CD4-positive, alpha-beta T cell treated with Interferon gamma for 1 hour (primary cell): ENCODE results near the gene TRMU.
"Not testable (repeated sequence)": the region's sequence is repeated elsewhere in the genome, so short reads cannot be mapped to it uniquely, and the experiment has no call there.

Source experiments
- DNase-seq: peaks from one replicate; pipeline ENCODE4 v3.0.0-alpha.2; 2020

The TRMU gene

DNA sequence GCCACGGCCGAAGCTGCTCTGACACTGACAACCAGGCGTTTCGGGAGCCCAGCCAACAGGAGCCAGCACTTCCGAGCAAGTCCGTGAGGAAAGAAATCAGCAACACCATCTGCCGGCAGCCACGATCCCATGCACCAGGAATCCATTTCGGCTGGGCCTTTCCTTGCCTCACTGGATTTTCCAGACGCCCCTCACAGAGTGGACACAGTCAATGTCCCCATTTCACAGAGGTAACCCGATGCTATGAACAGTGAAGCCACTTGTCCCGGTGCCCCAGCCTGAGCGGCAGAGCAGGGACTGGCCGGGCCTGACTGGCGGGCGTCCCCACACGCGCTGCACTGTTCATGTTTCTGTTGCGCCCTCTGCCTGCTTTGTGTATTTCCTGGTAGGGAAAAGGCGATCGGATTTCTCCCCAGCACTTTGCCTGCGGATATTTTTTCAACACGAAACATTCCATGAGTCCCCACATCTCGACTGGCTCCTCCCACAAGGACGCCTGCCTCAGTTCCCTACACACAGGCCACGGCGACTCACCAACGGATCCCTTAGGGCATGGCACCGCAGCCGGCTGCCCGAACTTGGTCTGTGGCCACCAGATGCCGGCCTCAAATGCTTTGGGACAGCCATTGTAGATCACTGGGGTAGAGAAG is 55.3 kb downstream of the TRMU start:
- no peak for DNase-seq

DNA sequence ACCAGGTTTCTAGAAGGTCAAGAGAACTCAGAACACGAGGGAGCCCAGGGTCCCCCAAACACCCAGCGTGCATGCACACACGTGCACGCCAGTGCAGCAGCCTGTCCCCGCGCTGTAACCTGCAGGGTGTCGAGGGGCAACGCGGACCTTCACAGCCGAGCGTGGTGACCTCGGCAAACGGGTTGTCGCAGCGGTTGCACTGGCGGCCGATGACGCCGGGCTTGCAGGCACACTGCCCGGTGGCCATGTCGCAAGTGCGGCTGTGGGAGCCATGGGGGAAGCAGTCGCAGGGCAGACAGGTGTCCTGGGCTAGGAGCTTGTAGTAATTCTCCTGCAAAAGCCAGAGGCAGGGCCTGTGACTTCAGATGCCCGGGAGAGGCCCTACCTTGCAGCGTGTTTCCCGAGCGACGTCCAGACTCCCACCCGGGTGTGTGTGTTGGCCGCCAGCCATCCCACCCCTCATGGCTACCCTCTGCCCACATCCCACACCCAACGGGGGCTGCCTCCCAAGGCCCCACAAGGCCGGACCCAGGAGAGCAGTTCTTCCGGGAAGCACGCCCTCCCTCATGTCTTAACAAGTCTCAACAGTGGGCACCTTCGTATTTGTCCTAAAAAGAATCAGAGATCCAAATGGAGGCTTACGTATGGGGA is 56.1 kb downstream of the TRMU start:
- no peak for DNase-seq

DNA sequence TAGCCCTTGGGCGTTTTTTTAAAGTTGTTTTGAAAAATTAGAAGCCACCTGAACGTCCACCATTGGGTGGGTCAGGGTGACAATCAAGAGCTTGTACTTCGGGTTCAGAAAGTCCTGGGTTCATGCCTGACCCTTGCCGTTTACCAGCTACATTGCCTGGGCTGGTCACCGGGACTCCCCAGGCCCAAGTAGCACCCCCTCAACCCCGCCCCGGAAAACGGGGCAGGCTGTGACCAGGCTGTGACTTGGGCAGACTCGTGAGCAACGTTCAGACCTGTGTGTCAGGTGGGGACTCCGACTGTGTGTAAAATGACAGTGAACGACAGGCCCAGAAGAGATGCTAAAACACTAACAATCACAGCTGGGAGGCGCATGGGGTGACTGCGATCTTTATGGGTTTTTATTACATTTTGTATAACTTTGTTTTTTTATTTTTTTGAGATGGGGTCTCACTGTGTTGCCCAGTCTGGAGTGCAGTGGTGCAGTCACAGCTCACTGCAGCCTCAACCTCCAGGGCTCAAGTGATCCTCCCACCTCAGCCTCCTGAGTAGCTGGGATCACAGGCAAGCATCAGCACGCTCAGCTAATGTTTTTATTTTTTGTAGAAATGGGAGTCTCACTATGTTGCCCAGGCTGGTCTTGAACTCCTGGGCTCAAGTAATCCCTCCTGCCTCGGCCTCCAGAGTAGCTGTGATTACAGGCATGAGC is 56.8 kb downstream of the TRMU start:
- no peak for DNase-seq

DNA sequence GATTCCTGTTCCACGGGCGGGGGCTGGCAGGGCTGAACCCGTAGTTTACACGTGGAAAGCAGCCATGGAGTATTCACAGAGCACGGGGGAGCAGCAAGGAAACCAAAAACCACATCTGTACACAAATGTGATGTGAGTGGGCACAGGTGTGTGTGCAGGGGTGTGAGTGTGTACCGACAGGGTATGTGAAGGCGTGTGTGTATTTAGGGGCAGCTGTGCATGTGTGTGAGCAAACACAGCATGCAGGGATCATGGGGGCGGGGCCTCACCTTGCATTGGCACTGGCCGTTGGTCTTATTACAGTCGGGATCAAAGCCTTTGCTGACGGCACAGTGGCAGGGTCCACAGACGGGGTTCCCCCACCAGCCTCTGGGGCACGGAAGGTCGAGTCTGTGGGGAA is 58.4 kb downstream of the TRMU start:
- no peak for DNase-seq

DNA sequence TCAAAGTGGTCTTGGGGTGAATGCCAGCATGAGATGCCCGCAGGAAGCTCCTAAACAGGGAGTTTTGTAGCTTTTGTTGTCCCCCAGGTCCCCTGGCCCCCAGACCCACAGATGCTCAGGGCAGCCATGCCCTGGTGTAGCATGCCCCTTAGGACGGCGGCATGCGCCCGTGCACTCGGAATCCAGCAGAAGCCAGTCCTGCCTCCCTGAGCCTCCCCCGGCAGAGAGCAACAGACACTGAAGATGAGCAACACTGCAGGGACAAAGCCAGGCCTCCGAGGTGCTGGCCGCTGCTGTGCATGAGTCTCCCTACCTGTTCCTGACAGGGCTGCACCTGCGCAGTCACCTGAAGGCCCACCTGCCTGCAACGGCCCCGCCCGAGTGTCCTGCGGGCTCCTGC is 59.1 kb downstream of the TRMU start:
- no peak for DNase-seq

DNA sequence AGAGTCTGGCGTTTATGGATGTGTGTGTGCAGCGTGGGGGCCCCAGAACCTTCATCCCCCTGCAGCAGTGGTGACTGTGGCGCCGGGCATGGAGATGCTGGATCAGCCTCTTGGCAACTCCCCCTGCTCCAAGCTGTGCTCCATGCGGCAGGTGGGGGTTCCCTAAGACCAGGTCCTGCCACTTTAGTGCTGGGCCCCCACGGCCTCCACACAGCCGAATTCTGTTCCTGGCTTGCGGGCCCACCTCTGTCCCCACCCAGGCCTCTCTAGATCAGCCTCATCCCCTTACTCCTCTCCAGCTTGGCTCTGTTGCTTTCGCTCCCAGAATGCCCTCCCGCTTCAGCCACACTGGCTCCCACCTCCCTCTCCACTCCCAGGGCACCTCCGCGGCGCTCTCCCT is 59.6 kb downstream of the TRMU start:
- no peak for DNase-seq

DNA sequence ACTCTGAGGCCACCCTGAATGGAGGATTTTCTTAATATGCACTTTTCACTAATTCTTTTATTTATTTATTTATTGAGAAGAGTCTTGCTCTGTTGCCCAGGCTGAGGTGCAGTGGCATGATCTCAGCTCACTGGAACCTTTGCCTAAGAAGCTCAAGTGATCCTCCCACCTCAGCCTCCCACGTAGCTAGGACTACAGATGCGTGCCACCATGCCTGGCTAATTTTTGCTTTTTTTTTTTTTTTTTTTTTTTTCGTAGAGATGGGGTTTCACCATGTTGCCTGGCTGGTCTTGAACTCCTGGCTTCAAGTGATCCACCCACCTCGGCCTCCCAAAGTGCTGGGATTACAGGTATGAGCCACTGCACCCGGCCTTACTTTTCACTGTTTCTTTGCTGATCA is 61.5 kb downstream of the TRMU start:
- not testable (repeated sequence) for DNase-seq

DNA sequence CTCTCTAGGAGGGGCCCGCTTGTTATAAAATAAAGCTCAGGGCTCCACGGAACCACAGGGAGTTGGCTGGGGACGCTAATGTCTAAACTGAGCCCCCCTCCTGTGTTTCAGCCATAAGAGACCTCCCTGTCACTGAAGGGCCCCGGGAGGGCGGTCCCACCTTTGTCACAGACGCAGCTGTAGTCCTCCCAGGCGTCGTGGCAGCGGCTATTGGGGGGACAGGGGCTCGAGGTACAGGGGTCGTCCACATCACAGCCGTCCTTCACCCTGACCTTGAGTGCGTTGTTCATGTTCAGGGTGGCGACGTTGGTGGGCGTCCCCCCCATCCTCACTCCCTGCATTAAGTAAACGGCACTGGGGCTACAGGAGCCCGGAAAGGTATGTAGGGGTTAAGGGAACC is 62.0 kb downstream of the TRMU start:
- no peak for DNase-seq

DNA sequence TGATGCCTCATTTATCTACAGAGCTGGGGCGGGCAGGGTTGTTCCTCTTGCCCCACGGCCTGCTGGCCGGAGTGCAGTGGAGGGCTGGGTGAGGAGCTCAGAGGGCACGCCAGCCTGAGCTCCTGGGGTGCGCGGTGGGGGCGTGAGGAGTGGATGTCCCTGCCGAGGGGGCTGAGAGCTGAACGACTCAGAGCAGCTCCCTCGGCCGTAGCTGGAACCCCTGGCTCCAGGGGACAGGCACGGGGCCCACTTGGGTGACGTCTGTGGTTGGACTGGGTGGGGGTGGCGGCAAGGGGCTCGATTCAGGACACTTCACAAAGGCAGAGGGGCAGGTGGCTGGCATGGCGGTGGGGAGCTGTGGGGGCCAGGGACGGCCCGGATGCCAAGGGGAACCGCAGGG is 62.4 kb downstream of the TRMU start:
- no peak for DNase-seq

DNA sequence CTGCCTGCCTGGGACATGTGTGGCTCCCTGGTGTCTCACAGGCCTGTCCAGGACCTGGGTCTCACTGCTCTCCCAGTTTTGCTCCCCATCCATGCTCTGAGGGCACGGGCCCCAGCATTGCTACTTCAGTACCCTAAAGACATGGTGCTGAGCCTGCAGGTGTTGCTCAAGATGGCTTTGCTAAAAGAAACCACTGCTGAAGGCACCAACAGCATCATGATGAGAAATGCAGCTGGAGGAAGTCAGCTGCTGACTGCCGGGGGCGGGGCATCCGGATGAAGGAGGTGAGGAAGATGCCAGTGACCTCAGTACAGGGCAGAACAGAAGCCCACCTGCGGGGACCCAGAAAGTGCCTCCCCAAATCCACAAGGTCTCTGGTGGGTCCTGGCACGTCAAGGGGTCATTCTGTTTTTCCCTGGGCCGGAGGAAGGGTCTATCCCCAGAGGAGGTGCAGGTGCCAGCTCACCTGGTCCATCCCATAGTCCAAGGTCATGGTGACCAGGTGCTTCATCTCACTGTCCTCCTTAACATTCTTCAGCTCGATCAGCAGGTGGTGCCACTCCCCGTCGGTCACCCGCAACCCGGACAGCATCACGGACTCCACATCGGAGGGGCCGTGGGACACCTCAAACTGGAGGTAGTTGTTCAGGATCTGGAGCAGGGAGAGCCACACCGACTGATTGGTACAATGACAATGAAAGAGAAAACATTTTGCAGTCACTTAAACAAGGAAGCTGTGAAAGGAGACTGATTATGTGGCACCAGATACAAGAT is 63.9 kb downstream of the TRMU start:
- DNase-seq = no peak

DNA sequence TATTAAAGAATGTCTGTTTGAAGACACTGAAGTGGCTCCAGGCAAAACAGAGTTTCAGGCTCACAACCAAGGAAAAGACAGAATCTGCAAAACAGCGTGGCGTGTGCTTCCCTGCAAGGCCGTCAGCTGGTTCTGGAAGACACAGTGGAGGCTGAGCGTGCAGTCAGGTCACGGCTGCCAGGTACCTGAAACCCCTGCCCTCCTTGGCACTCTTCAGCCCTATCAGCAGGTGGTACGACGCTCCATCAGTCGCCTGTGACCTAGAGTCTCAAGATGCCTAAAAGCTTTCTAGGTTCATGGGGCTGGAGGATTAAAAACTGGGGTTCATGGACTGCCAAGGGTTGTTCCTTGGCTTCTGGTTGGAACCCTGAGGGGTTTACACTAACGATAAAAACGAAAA is 65.9 kb downstream of the TRMU start:
- DNase-seq = no peak

DNA sequence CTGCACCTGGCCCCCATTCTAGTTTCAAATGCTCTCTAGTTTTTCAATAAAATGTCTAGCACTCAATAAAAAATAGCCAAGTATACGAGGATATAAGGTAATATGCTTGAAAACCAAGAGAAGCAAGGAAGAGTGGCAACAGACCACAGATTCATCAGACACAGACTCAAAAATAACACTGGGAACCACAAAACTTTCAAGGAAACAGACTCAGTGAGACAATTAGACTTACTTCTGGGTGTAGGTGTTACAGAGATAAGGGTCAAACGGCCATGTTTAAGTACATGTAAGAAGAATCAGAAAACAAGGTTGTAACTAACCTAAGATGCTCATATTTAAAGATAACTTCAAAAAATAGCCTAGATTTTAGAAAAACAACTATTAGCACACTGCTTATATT is 67.0 kb downstream of the TRMU start:
- no peak for DNase-seq

DNA sequence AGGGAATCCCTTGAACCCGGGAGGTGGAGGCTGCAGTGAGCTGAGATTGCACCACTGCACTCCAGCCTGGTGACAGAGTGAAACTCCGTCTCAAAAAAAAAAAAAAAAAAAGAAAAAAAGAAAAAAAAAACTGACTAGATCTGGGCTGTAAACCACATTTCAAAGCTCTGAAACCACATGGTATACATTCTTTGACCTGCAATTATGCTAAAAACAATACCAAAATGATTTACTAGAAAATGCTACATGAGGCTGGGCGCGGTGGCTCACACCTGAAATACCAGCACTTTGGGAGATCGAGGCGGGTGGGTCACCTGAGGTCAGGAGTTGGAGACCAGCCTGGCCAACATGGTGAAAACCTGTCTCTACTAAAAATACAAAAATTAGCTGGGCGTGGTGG is 68.4 kb downstream of the TRMU start:
- DNase-seq = not testable (repeated sequence)

DNA sequence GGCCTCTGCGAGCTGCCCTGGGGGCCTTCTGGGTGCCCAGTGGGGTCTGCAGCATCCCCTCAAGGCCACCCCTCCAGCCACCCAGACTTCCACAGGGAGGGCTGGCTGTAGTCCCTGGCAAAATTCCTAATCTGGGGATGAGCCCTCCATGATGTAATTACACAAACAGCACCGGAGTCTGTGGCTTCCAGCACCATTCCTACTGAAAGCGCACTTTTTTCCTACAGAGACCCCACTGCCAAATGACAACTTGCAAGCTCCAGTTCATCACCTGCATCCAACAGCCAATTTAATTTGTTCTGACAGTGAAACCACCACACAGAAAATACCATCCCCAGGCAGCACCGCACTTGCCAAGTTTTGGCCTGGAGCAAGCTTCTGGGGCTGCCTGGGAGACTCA is 70.4 kb downstream of the TRMU start:
- no peak for DNase-seq

DNA sequence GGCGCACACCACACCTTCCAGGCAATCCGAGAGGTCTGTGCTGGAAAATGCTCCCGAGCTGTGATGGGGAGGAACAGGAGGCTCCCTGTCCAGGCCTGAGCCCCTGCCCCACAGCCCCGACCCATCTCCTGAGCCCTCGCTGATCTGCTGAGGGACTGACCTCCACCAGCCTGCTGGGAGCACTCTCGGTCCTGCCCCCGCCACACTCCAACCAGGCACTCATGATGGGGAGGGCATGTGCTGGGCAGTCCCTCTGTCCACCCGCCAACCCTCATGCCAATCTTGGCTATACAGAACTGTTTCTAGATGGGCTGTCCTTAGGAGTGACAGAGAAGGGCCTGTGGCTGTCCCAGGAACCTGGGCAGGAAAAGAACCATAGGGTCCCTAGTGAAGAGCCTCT is 70.8 kb downstream of the TRMU start:
- no peak for DNase-seq

DNA sequence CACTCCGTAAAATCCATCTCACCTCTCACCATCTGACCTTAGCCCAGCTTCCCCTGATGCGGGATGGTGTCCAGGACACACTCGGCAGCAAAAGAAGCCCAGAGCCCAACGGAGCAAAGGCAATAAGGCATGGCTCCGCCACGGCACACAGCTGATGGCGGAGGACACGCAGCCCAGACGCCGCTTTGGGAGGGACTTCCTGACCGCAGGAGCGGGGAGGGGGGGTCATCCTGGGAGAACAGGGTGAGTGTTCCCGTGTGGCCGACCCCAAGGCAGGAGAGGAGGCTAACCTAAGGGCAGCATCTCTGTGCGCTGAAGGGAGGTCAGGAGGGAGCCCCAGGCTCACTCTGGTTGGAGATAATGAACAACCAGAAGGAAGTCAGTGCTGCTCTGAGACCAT is 71.3 kb downstream of the TRMU start:
- no peak for DNase-seq
